Measurements from ENCODE around the gene PTP4A2.
"Not testable (repeated sequence)": the region's sequence is repeated elsewhere in the genome, so short reads cannot be mapped to it uniquely, and the experiment has no call there.

The PTP4A2 gene

DNA sequence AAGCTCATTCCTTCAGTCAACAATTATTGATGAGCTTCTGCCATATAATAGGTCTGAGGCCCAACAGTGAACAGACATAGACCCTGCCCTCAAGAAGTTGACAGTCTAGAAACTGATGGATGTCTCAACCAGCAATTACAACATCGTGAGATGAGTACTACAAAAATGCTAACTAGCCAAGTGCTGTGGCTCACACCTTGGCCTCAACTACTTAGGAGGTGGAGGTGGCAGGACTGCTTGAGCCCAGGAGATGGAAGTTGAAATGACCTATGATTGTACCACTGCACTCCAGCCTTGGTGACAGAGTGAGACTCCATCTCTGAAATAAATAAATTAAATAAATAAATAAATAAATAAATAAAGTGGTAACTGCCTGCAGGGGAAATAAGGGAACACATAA, 11.7 kb upstream of the PTP4A2 start:
- no peak for DNase-seq (ENCODE audit: low read depth in 2 of 2)

DNA sequence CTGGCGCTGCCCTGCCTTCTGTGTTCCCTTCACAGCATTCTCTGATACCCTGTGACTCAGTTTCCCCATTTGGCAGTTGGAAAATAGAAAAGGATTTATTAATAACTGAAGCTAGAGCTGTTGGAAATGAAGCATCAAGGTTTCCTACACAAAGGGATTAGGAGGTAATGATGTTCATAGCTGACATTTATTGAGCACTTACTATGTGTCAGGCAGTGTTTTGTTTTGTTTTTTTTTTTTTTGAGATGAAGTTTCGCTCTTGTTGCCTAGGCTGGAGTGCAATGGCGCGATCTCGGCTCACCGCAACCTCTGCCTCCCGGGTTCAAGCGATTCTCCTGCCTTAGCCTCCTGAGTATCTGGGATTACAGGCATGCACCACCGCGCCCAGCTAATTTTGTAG, 7.5 kb upstream of the PTP4A2 start:
- not testable (repeated sequence) for DNase-seq (ENCODE audit: low read depth in 2 of 2)

DNA sequence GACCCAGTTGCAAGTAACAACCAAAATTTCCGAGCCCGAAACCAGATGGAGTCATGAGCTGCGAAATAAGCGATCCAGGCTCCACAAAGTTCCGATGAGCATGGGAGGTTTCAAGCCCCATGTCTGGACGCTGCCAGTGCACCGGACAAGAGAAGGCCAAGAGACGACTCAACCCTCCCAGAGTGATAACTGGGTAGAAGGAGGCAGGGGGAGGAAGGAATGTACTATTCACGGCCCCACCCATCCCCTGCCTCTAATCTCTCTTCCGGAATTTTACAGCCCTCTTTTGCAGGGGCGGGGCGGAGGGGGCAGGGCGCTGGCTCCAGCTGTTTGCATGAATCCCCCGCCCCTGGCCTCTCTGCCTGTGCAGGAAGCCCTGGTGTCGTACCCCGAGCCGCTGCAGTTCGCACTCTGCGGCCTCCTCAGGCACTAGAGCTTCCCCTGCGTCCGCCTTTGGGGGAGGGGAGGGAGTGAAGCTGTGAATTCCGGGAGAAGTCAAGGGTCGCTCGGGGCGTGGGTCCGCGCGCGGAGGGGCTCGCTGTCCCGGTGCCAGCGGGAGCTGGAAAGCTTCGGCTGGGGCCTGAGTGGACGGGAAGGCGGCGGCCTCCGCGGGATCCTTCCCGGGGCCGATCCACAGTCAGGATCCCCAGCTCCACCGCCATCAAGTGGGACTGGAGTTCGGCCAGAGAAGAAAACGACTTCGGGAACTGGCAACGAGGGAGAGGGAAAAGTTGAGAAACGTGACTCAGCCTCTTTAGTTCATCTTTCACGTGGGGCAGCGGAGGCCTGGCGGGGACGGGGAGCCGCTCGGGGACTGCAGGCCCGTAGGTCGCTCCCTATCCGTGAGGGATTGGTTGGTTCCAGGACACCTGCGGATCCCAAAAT, 6.3 kb upstream of the PTP4A2 start:
- DNase-seq (ENCODE audit: low read depth in 2 of 2) = peak in 1 of 2 experiments; percentile 71

DNA sequence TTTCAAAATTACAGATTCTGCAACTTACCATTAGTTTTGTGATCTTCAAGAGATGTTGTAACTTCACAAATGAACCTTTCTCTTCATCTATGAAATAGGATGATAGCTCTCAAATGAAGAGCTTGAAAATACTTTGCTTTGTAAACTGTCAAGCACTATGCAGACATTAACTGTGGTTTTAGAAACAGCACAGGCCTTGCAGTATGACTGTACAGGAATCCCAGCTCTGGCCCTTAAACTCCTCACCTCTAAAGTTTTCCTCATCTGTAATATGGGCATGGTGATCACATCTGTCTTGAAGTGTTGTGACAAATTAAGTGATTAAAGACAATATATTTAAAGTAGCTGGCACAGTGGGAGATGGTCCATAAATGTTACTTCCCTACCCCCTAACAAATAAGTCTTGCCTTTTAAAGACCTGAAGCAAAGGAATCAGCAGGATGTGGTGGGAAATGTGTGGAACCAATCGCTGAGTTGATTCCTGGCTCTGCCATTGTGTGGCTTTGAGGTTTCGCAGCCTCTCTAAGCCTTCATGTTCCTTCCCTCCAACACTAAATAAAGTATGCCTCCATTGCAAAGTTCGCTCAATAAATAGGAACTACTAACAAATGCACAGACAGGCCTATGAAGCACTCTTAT, 5.5 kb upstream of the PTP4A2 start:
- DNase-seq (ENCODE audit: low read depth in 2 of 2) = no peak

DNA sequence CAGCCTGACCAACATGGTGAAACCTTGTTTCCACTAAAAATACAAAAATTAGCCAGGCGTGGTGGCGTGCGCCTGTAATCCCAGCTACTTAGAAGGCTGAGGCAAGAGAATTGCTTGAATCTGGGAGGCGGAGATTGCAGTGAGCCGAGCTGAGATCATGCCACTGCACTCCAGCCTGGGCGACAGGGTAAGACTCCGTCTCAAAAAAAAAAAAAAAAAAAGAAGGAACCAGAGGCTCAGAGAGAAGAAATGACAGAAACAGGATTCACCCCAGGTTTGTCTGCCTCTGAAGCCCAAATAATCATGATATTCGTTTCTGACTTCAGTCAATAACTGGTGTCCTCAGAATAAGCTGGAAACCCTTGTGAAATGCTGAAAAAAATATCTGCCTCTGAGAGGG, 3.9 kb upstream of the PTP4A2 start:
- not testable (repeated sequence) for DNase-seq (ENCODE audit: low read depth in 2 of 2)

DNA sequence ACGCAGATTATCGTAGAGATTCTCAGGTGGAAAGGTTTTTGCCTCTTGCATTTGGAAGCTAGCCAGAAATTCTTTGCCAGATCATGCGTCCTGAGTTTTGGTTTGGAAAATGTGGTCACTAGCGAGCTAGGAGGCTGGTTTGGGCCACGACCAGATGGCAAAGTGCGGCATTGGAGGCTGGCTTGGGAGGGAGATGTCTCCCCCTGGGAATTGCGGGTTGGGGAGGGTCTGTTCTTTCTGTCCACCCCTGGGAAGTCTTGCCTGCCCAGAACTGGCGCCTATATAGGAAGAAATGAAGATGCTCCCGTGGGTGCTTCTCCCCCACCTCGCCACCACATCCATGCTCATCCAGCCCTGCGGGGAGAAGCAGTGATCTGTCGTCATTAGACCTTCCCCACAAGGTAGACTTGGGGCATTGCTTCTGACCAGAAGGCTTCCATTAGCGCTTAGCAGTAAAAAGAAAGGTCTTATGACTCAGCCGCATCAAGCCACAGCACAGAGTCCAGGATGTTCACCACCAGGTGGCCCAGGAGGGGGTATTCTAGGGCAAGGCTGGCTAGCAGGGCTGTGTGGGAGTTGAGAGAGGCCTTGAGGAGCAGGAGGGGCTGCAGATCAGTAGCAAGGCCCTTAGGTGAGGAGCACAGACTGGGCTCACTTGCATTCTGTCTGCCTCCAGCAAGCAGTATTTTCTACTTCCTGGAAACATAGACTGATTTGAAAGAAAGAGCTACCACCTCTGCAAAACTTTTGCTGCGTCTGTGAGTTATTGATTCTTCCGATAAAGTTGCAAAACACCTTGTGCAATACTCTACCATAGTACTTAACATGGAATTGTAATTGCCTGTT, 1.5 kb upstream of the PTP4A2 start:
- no peak for DNase-seq (ENCODE audit: low read depth in 2 of 2)

DNA sequence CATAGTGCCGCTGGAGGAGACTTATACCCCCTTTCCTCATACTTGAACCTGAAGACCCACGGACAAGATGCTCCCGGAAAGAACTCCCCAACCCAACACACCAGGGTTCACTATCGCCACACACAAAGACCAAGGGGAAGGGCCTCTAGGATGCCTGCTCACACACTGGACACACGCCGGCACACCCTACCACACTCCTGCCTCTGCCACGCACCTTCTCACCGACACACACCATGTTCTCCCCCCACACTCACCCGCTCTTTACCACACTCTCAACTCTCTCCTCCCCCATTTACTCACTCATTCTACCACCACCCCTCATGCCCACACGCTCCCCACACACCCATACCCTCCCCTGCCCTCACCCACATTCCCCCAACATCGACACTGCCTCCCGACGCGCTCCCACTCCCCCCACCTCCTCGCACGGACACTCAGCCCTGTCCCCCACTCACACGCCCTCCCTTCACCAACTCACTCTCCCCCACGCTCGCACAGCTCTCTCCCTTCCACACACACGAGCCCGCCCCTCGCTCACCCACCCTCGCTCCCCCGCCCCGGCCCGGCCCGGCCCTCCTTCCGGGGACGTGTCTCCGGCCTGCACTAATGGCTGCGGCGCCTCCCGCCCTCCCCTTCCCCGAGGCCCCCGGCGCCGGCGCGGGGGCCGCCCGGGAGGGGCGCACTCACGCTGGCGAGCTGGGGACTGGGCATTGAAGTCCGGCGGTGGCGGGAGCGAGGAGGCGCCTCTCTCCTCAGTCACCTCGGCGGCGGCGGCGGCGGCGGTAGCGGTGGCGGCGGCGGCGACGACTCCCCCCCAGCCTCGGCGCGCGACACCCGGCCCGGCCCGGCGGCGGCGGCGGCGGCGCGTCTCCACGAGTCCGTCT, 626 bp downstream of the PTP4A2 start:
- no peak for DNase-seq (ENCODE audit: low read depth in 2 of 2)

DNA sequence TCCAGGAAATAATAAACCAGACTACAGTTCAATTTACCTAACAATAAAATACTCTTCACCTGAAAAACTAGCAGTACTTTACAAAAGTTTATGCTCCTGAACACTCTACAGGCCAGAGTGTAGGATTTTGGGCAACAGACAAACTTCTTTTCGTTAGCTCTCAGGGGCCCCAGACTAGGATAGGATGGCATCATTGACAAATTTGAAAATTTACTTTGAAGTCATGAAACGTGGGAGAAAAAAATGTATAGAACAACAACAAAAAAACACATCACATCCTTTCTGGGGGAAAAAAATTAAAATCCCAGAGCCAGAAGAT, 1.2 kb downstream of the PTP4A2 start:
- no peak for DNase-seq (ENCODE audit: low read depth in 2 of 2)

DNA sequence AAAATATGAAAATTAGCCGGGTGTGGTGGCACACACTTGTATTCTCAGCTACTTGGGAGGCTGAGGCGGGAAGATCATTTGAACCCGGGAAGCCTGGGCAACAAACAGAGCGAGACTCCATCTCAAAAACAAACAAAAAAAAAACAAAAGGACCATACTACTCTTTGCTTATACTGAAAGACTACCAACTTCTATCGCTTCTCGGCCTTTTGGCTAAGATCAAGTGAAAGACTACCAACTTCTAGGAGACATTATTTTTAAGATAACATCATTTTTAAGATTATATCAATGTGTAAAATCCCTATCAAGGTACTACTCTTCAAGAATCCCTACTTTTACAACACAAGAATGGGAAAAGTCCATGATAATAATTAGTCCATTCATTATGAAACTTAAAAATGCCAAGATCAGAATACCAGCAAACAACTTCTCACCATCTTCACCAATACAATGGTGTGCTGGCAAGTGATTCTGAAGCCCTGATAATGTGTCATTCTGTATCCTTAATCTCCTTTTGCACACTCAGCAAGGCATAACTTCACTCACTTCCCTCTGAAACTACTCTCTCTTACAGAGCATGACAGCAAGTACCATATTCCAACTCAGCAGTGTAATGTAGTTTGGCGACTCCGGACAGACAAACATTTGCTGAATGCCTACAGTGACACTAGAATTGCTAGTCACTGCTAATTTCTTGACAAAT, 1.7 kb downstream of the PTP4A2 start:
- DNase-seq (ENCODE audit: low read depth in 2 of 2) = no peak

DNA sequence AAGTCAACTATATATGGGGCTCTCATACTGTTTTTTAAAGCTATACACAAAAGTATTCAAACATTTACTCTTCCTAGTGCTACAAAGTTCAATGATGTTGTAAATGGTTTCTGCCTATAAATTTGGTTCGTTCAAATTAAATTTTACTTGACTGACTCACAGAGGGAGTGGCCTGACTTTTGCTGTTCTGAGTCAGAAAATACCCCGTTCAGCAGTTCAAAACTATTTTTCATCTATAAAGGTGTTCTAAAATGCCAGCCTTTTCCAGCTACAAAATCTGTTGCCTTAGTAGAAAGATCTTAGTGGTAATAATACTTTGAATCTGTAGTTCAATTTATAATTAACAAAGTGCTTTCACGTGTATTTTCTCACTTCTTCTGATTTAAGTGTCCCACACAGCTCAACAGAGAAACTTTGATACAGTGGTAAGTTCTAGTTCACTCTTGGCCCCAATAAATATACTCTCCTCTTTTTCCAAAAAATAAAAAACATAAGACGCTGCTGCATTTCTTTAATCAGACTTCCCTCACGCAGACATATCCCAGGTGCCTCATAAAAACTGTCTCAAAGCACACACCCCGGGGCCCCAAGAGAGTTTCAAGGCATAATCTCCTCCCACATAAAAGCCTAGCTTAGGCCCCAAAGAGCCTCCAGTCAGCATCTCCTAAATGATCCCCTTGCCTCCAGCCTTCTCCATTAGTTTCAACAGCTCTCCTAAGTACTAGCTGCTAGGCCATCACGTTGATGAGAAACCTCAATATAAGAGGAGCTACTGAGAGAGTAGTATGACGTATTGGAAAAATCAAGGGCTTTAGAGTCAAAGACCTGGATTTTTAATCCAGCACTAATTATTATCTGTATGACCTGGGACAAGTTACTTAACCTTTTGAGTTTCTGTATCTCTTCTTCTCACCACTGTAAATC, 3.2 kb downstream of the PTP4A2 start:
- DNase-seq (ENCODE audit: low read depth in 2 of 2) = no peak

DNA sequence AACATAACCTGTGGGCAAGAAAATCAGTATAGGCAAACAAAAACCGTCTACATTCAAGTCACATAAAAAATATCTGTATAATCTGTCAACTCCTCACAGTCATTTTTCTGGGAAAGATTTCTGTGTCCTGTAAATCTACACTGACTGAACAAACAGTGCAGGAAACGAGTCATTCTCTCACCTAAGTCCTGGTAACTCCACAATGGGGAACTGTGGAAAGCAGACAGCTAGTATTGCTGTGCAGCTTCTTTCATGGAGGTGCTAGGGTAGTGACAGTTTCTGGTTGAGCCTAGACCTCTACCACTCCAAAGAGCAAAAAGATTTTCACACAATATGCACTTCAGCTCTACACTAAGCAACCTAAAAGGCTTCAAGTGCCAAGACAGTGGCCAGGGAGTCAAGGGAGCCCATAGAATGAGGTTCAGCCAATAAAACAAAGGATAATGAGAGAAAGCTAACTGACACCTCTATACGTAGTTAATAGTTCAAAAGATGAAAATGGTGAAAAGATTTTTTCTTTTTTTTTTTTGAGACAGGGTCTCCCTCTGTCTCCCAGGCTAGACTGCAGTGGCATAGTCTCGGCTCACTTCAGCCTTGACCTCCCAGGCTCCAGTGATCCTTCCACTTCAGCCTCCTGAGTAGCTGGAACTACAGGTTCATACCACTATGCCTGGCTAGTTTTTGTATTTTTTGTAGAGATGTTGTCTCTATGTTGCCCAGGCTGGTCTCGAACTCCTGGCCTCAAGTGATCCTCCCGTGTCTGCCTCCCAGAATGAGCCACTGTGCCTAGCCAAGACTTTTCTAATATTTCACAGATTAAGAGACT, 5.5 kb downstream of the PTP4A2 start:
- DNase-seq (ENCODE audit: low read depth in 2 of 2) = no peak

DNA sequence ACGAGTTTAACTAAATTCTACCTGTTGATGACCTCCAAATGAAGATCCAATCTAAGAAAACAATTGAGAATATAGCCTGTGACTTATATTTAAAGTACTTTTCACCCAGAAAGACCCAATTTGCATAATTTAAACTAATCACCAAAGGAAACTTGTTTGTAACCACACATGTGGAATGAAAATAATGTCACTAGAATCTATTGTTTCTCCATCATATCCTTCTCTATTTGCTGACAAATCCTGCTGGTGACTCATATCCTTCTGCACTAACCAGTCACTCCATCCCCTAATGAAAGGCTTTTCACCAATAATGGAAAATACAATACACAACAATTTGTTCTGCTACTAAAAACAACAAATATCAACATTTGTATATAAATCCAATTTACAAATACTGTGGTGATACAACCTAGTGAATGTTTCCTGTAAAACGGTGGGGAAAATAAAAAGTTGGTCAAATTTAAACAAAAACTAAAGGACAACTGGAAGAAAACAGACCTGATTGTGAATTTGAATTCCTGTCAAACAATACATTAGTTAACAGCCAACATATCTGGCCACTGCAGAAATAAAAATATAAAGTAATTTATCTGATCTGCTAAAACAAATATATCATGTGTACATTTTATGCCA, 6.5 kb downstream of the PTP4A2 start:
- no peak for DNase-seq (ENCODE audit: low read depth in 2 of 2)

DNA sequence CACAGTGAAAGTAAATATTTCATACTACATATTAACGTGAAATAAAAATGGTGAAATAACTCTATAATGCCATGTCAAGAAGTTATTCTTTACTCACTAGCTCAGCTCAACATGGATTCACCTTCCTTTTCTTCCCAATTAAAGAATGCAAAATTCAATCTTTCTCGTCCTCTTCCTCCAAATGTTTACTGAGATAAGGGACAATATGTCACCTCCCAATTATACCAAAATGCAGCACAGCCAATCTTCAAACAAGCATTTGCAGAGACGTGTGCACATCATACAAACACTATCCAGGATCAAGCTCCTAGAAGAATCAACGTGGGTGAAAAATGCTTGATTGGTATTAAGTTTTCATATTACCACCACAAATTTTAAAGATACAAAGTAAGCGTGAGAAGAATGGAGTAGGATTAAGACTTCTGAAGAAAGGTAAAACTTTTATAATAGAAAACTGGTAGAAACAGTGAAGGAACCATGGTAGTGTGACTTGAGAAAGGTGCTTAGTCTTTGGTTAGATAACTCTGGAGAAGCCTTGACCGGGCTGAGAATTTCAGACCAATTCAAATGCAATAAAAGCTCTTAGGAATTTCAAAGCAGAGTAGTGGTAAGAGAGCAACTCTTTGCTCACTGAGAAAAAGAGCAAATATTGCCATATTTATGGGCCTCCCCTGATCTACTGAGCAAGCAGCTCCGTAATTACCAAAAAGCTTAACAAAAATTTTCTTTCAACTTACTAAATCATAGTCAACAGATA, 7.2 kb downstream of the PTP4A2 start:
- DNase-seq (ENCODE audit: low read depth in 2 of 2) = no peak

DNA sequence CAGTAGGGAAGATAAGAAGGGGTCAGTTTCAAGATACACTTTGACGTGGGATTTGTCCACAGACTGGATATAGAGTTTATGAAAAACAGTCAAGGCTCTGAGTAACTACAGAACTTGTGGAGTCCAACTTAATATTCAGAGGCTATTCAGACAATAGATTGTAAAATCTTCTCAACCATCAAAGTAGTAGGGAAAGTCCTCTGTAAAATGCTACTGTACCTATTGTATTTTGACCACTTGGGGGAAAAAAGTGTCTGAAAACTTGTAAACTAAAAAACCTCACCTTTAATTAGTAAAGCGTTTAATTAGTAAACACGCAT, 10.5 kb downstream of the PTP4A2 start:
- no peak for DNase-seq (ENCODE audit: low read depth in 2 of 2)

DNA sequence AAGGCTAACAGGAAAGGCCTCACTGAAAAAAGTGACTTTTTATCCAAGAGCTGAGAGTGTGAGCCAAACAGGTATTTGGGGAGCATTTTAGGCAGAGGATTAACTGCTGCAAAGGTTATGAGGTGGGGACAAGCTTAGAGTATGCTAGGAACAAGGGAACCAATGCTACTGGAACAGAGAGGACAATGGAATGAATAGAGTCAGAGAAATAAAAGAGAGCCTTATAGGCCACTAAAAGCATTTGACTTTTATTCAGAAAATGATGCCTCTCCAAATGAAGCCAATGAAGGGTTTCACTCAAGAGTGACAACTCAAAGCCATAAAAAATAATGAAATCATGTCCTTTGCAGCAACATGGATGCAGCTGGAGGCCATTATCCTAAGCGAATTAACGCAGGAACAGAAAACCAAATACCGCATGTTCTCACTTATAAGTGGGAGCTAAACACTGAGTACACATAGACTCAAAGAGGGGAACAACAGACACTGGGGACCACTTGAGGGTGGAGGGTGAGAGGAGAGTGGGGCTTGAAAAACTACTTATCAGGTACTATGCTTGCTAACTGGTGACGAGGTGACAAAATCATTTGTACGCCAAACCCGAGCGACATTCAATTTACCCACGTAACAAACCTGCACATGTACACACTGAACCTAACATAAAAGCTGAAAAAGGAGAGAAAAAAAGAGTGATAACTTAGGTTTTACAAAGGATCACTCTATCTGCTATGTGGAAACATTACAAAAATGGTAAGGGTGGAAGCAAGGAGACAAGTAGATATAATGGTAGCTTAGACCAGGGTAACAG, 11.1 kb downstream of the PTP4A2 start:
- no peak for DNase-seq (ENCODE audit: low read depth in 2 of 2)

DNA sequence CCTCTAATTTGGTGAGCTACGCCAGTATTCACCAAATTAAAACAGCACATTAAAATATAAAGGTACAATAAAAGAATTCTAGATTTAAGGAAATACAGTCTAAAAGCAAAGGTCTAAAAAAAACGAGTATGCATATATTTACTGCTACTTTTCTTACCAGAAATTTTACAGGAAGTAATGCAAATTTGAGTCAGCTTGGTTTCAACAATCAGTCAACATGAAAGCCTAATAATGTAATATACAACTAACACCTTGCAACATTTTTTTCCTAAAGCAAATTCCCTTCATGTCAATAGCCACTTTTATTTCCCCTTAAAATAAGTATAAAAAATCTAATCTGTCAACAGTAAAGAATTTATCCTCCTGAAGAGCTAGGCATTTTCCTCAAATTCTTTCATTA, 11.9 kb downstream of the PTP4A2 start:
- no peak for DNase-seq (ENCODE audit: low read depth in 2 of 2)

DNA sequence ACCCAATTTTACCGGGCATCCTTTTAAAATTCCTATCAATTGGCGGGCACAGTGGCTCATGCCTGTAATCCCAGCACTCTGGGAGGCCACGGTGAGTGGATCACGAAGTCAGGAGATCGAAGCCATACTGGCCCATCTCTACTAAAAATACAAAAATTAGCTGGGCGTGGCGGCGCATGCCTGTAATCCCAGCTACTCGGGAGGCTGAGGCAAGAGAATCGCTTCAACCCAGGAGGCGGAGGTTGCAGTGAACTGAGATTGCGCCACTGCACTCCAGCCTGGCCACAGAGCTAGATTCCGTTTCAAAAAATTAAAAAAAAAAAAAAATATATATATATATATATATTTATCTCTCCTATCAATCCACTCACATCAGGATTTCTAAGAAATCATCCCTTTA, 12.3 kb downstream of the PTP4A2 start:
- not testable (repeated sequence) for DNase-seq (ENCODE audit: low read depth in 2 of 2)
